NCI-H748 (cell line): Measurements from ENCODE around the gene KCNK5.
A peak's percentile ranks its signal among the peaks of the same experiment; 100 is the strongest.

Experiments
- DNase-seq: peaks from one replicate; lab custom pipeline; 2025; ENCODE audit not compliant: unreplicated experiment; lab: John Stamatoyannopoulos, UW

The KCNK5 gene, protein sequence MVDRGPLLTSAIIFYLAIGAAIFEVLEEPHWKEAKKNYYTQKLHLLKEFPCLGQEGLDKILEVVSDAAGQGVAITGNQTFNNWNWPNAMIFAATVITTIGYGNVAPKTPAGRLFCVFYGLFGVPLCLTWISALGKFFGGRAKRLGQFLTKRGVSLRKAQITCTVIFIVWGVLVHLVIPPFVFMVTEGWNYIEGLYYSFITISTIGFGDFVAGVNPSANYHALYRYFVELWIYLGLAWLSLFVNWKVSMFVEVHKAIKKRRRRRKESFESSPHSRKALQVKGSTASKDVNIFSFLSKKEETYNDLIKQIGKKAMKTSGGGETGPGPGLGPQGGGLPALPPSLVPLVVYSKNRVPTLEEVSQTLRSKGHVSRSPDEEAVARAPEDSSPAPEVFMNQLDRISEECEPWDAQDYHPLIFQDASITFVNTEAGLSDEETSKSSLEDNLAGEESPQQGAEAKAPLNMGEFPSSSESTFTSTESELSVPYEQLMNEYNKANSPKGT

GRCh38 chr6:39228992-39229767 is at the start of gene KCNK5:
Gene KCNK5 (minus strand): TSS chr6:39229475. CDS start chr6:39229111, 364 bp downstream.
- peak; percentile 90 for DNase-seq

- DNase-seq: no peak
Observed at GRCh38 chr6:39276379-39276995, 47.2 kb upstream of the KCNK5 start.

- no peak for DNase-seq
Observed at GRCh38 chr6:39274903-39275302, 45.6 kb upstream of the KCNK5 start.

DNA sequence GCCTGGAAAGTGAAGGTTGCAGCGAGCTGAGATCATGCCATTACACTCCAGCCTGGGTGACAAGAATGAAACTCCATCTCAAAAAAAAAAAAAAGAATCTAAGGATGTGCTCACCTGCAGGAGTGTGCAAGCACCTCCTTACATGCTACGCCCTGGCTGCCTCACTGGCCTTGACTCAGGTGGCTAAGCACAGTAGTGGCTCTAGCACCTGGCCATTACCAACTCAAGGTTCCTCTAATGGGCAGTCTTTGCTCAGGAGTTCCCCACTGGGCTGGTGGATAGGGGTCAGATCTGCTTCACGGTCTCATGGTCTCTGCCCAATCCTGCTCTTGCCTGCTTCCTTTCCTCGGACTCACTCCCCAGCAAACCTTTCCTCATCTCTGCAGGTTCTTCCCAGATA is 45.2 kb upstream of the KCNK5 start:
- DNase-seq: no peak

DNA sequence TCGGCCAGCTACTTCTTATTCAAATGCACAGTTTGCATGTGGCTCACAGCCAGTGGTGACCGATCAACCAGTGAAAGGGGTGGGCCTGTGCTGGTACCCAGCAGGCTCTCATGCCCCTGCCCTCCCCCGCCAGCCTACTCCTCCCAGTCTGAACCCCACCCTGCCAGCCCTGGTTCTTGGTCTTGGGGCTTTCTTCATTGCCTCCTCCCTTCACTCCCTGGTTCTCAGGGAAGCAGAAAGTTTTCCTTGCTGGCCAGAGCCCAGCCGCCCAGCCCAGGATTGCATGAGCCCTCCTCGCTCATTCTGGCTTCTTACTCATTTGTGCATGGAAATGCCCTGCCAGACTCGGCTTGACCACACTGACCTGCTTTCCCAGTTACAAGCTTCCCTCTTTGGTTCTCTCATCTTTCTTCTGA is 44.1 kb upstream of the KCNK5 start:
- no peak for DNase-seq

- no peak for DNase-seq
Observed at GRCh38 chr6:39269961-39270360, 40.7 kb upstream of the KCNK5 start.

DNA sequence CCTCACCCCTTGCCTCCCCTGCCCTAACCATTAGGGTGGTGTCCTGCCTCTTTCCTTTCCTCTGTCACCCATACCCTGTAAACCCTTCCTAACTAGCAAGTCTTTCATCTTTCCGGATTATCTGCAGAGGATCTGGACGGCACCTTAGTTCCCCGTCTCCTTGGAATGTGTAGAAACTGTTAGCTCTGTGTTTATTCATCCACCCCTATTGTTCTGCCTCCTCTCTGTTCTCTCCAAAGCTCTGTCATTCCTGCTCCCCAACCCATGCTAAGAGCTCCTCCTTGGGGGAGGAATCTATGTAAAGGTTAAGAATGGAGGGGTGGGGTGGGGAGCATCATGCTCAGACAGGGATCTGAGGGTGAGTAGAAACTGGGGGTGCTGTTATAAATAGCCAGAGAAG is 39.4 kb upstream of the KCNK5 start:
- DNase-seq: no peak

- no peak for DNase-seq
Observed at GRCh38 chr6:39268171-39268570, 38.9 kb upstream of the KCNK5 start.

- DNase-seq: no peak
Observed at GRCh38 chr6:39266782-39267355, 37.6 kb upstream of the KCNK5 start.

GRCh38 chr6:39266375-39266774 is 37.1 kb upstream of the KCNK5 start:
- DNase-seq: peak; percentile 45

- no peak for DNase-seq
Observed at GRCh38 chr6:39263303-39264037, 34.2 kb upstream of the KCNK5 start.

GRCh38 chr6:39261751-39262150 is 32.5 kb upstream of the KCNK5 start:
- no peak for DNase-seq

- DNase-seq: no peak
Observed at GRCh38 chr6:39260953-39261352, 31.7 kb upstream of the KCNK5 start.

DNA sequence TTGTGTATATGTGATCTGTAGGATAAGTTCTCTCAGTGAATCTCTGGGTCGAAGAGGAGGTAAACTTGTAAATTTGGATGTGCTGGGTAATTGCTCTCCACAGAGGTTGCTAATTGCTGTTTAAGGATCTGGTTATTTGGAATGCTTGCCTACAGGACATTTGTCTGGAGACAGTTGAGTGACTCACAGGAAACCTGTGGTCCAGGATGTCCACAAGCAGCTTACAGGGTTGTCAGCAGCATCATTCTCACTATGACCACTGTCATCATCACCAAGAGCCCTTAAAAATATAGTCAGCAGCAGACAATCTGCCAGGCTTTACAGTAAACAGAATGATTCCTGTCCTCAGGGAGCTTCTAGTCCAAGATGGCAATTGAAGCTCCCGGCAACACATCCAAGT is 31.2 kb upstream of the KCNK5 start:
- DNase-seq: no peak

- DNase-seq: no peak
Observed at GRCh38 chr6:39256294-39256940, 27.1 kb upstream of the KCNK5 start.

DNA sequence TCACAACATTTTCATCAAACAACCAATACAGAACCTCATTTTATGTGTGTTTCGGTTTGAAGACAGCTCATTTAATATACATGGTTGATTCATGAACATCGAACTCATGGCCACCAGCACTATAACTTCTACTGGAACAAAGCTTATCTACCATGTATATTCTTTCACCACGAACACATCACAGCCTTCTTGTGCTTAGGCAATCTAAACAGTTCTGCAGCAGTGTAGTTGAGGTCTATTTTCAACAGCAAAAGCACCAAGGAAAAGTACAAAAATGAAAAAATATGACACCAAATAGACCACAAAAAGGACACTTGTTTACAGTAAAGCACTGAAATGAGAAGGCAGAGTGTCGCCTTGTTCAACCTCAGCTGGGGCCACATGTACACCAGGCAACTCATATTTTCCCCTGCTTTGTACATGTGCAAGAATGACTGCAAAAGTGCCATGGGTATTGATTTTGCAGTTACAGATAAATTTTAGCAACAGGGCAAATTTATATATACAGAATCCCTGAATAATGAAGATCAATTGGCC is 25.8 kb upstream of the KCNK5 start:
- no peak for DNase-seq

- peak; percentile 77 for DNase-seq
Observed at GRCh38 chr6:39251406-39251805, 22.1 kb upstream of the KCNK5 start.

- DNase-seq: no peak
Observed at GRCh38 chr6:39250507-39250906, 21.2 kb upstream of the KCNK5 start.

DNA sequence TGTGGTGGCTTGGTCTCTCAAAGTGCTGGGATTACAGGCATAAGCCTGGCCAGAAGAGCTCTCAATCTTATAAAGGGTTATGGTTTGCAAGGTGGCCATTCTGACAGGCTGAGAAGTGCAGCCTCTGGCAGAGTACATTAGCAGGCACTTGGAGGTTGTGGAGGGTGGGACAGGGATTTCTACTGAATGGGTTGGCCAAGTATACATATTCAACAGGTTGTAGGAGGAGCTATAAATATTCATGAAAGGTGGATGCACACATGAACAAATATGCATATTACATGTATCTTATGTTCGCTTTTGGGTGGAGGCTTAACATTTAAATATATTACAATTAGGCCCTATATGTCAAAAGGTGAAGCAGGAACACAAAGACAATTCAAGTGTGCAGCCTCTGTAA is 20.0 kb upstream of the KCNK5 start:
- DNase-seq: no peak

GRCh38 chr6:39247667-39248194 is 18.5 kb upstream of the KCNK5 start:
- DNase-seq: no peak
